ENCODE measurements around the gene ACOXL.

ACOXL gene

DNA sequence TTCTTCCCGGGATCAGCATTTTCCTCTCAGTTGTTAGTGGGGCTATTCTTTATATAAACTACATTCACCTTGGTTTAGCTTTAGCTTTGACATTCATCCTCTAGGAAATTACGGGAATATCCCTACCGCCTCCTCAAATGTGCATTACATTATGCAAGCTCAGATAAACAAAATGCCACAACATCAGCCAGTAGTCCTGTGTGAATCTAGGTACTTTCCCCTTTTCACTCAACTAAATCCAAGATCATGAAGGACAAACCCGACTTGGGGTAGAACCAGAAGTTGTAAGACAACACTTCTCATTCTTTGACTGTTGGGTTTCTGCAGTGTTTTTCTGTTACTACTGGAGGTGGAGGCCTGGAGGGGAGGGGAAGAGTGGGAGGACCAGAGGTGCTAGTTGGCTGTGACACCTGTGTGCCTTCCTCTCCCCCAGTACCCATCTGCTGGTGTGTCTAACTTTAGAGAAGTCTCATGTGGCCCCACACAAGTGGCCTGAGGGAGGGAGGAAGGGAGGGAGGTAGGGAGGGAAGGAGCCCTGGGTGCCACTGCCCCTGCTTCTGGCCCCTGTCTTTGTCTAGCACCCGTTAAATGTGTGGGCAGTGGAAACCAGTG is 303.6 kb downstream of the ACOXL start:
- no peak overlapping the region for H3K4me3 ChIP-seq (ENCODE audit: low read depth, low read length)
- DNase-seq (ENCODE audit: low read depth): no peak
- TF ChIP-seq, protein P1, sequence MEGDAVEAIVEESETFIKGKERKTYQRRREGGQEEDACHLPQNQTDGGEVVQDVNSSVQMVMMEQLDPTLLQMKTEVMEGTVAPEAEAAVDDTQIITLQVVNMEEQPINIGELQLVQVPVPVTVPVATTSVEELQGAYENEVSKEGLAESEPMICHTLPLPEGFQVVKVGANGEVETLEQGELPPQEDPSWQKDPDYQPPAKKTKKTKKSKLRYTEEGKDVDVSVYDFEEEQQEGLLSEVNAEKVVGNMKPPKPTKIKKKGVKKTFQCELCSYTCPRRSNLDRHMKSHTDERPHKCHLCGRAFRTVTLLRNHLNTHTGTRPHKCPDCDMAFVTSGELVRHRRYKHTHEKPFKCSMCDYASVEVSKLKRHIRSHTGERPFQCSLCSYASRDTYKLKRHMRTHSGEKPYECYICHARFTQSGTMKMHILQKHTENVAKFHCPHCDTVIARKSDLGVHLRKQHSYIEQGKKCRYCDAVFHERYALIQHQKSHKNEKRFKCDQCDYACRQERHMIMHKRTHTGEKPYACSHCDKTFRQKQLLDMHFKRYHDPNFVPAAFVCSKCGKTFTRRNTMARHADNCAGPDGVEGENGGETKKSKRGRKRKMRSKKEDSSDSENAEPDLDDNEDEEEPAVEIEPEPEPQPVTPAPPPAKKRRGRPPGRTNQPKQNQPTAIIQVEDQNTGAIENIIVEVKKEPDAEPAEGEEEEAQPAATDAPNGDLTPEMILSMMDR (IDR thresholded peaks at IDR 0.05; ENCODE audit: control insufficient read depth, extremely low read depth, insufficient read depth): no peak

DNA sequence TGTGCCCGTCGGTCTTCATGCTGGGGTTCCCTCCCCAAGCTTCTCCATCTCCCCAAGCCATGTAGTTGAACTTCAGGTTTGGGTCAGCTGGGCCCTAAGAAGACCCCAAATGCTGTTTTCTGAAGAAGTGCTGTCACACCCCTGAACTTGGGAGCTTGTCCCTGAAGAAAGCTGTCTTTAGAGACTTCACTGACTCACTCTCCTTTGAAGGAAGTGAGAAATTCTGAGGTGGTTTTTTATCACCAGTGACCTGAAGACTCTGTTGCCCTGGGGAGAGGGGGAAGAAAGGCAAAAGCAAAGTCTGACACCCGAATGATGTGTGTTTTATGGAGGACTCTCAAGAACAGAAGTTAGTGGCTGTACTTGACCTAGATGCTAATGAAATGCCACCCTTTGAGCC is 304.8 kb downstream of the ACOXL start:
- no peak overlapping the region for H3K4me3 ChIP-seq (ENCODE audit: low read depth, low read length)
- DNase-seq (ENCODE audit: low read depth): no peak
- TF ChIP-seq, protein P1 (IDR thresholded peaks at IDR 0.05; ENCODE audit: control insufficient read depth, extremely low read depth, insufficient read depth): no peak

DNA sequence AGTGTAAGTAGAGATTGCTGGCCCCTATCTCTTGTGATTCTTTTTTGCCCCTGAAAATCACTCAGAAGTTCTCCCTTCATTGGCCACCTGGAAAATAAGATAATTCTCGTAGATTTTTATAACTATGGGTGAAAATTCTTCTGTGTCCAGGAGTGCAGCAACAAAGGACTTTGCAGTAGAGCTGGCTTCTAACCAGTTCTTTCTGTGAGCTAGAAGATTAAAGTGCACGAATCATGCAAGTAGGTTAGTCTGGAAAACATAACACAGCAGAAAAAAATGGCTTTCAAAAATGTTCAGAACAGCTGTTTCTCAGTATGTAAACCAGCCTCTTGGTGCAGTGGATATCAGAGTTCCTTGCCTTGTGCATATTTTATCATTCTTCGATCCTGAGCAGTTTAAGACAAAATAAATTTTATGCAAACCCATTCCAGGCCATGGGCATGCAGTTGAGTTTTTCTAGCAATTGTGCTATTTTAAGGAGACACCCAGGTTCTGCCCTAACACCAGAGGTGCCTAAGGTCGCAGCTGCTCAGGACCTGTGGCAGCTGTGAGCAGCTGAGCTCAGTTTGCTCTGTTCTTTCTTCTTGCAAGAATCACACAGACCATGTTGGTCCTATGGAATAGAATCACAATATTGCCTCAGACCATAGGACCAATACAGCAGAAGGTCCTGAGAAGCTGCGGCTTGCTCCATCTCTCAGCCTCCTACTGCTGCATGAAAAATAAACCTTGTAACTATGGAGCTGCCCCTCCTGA is 307.4 kb downstream of the ACOXL start:
- TF ChIP-seq, protein P1 (IDR thresholded peaks at IDR 0.05; ENCODE audit: control insufficient read depth, extremely low read depth, insufficient read depth): no peak
- H3K4me3 ChIP-seq (ENCODE audit: low read depth, low read length): no peak overlapping the region
- DNase-seq (ENCODE audit: low read depth): no peak

DNA sequence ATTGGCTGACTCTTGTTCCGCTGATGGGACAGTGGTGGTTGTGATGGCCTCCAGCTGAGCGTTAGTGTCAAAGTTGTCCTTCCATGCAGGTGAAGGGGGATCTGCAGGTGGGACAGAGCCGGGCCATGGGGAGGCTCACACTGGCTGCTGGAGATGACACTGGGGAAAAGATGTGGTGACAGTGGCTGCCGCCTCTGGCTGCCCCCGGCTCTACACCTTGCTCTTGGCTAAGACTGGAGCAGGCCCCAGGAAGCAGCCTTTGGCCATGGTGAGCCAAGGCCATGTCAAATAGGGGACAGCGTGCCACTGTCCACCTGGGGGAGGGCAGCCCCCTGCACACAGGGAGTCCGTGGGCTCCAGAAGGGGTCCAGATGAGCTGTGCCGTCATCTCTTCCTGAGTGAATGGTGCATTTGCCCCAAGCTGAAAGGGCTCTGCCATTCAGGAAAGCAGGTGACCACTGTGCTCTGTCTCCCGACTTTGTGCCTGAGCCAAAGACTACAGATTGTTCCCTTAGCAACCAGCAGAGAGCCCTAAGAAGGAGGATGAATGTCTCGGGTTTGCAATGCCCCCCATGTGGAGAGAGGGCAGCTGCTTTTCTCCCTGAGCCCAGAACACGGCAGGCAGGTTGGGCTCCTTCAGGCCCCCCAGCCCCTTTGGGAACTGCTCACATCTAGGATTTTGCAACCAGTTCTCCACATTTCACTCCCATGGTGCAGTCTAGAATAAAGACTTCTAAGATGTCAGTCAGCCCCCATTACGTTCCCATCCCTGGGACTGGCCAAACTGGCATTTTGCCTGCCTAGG is 309.2 kb downstream of the ACOXL start:
- H3K4me3 ChIP-seq (ENCODE audit: low read depth, low read length): no peak overlapping the region
- TF ChIP-seq, protein P1 (IDR thresholded peaks at IDR 0.05; ENCODE audit: control insufficient read depth, extremely low read depth, insufficient read depth): no peak
- DNase-seq (ENCODE audit: low read depth): no peak

DNA sequence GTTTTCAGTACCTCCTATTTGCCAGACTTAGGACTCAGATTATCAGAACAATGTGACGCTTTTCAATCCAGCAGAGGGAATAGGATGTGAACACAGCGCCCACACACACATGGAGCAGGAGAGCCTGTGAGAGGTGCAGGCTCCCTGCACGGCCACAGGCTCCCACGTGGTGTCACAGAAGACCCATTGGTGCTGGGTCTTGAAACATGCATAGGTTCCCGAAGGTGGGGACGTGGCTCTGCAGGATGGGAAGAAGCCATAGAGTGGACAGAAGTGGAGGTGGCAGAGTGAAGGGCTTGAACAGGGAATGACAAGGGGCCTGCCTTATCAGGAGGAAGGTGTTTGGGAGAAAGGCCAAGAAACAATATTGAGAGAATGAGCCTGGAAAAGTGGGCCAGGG is 309.9 kb downstream of the ACOXL start:
- H3K4me3 ChIP-seq (ENCODE audit: low read depth, low read length): no peak overlapping the region
- TF ChIP-seq, protein P1 (IDR thresholded peaks at IDR 0.05; ENCODE audit: control insufficient read depth, extremely low read depth, insufficient read depth): no peak
- DNase-seq (ENCODE audit: low read depth): no peak

DNA sequence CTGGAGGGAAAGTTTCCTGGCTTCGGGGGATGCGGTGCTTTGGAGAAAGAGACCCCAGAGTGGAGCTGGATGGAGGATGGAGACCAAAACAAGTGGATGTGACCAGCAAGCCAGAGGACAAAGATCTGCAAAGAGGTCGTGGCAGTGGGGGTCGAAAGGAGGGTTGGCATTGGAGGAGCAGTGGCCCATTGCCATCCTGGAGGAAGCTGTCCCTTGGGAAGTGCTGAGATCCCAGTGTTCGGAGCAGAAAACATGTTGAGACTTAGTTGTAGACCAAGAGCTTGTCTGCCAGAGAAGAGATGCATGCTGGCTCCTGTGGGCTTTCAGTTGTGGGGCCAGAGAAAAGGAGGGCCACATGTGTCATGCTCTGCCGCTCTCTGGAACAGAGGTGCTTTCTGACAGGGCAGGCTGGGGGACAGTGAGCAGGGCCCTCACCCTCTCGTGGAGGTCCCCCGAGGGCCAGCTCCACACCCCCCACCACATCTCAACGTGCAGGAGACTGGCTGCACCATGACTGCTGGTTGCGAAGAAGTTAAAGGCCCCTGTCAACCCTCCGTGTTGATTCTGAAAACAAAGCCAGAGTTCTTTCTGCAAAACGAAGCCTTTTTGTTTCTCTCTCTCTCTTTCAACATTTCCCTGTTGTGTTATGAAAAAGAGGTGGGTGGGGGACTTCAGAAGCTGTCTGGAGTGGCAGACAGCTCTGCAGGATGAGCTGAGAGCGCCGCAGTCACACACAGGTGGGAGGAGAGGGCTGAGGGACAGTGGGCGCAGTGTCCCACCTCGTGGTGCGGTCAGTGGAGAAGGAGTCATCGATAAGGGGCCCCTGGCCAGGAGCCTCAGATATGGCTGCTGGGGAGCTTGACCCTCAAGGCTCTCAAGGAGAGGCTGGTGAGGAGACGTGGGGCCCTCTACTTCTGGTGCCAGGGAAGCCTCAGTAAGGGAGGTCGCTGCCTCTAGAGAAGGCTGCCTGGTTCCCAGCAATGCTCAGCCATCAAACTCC is 310.7 kb downstream of the ACOXL start:
- H3K4me3 ChIP-seq (ENCODE audit: low read depth, low read length): no peak overlapping the region
- TF ChIP-seq, protein P1 (IDR thresholded peaks at IDR 0.05; ENCODE audit: control insufficient read depth, extremely low read depth, insufficient read depth): no peak
- DNase-seq (ENCODE audit: low read depth): no peak

All from LNCaP clone FGC (cell line).